SJCRH30 (cell line): ENCODE data around the gene TIGIT. TPM values are rescaled to one million over a fixed set of nuclear protein-coding genes. Genes with fewer than 3 reads are reported as not detected.

Source experiments
- DNase-seq, 2 experiments: peaks; one replicate each; pipeline ENCODE4 v3.0.0-alpha.2; 2015 to 2020
- H3K27ac ChIP-seq: fragments of 250-450 bp; sonication (Bioruptor Pico); 2 replicates; pipeline ENCODE4 v1.5.1; 2020; ENCODE audit warnings: mild to moderate bottlenecking, moderate library complexity
- H3K27me3 ChIP-seq: fragments of 250-450 bp; sonication (Bioruptor Pico); 2 replicates; pipeline ENCODE4 v1.5.1; 2020; ENCODE audit warnings: mild to moderate bottlenecking, moderate library complexity
- H3K36me3 ChIP-seq: fragments of 250-450 bp; sonication (Bioruptor Pico); 2 replicates; pipeline ENCODE4 v1.5.1; 2020; ENCODE audit warnings: mild to moderate bottlenecking, moderate library complexity
- H3K4me1 ChIP-seq: fragments of 250-450 bp; sonication (Bioruptor Pico); 2 replicates; pipeline ENCODE4 v1.5.1; 2020; ENCODE audit warnings: mild to moderate bottlenecking, moderate library complexity
- H3K4me3 ChIP-seq: fragments of 250-450 bp; sonication (Bioruptor Pico); 2 replicates; pipeline ENCODE4 v1.5.1; 2020; ENCODE audit warnings: mild to moderate bottlenecking, moderate library complexity
- H3K9me3 ChIP-seq: fragments of 250-450 bp; sonication (Bioruptor Pico); replicated peaks from 2 replicates; pipeline ENCODE4 v1.5.1; 2020; ENCODE audit warnings: mild to moderate bottlenecking, moderate library complexity
- total RNA-seq: library from RNA; depleted of rRNA; stranded (reverse); fragments of >200 nt; shearing (Covaris generic); gene quantifications from 2 replicates; pipeline ENCODE4 v1.2.3, GENCODE V29; 2014; rRNA removed

Gene TIGIT
- total RNA-seq, 1 experiment from 2014 or later = 0.08 TPM

DNA sequence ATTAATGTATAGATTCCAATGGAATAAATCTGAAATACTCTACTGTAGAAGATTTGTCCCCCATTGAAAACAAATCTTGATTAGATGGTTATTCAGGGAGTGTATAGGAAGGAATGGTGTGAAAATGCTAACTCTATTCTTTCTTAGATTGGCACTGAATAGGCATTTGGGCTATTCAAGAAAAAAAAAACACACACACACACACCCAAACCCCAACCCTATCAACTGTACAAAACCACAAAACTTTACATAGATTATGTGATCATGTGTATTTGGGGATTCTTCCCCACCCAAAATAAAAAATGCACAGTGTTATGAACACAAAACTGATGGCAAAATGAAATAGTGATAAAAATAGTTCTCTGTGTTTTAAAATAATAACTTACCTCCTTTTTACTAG, 61.8 kb downstream of the TIGIT start:
- Histone ChIP-seq H3K4me1 (no peaks in the 10 kb centered on the region), H3K36me3 (no peaks in the 10 kb centered on the region)

DNA sequence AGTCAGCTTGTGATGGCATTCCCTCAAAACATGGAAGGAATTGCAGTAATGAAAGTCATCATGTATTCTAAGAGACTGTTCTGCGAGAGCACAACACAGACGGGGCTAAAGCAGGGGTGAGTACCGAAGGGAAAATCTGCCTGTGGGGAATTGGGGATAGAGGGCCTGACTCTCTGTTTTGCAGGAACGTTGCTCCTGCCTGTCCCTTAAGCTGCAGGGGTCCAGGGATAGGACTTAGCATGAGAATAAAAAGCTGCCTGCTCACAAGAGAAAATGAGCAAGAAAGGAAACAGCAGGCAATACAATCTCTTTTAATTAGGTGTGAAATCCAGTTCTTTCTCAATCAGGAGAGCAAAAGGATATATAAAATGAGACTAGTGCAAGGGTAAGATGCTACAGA, 62.2 kb downstream of the TIGIT start:
- no peaks in the 10 kb centered on the region; the same call in 1 of the 2 replicates for H3K9me3 ChIP-seq
- DNase-seq = no peak

More for the DNA sequence above, 61.8 kb downstream of the TIGIT start:
- no peak overlapping the region for H3K27ac ChIP-seq
- H3K9me3 ChIP-seq = no peaks in the 10 kb centered on the region; the same call in 1 of the 2 replicates
- no peak for DNase-seq
- H3K4me3 ChIP-seq = no peak overlapping the region
- H3K27me3 ChIP-seq = no peaks in the 10 kb centered on the region

DNA sequence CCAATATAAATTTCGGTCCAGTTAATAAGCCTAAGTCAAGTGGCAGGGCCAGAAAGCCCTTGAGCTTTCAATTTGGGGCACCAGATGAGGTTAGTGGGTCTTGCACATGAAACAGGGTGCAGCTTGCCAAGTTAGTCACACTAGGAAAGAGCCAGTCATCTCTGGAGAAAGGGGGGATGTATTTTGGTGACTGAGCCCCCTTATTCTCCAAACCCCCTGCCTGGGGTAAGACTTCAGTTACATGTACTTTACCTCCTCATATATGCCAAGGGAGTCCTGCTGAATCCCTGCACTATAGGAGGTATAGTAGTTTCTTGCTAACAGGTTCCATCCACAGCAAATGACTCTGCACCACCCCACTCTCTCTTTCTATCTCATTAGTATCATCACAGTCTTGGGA, 62.7 kb downstream of the TIGIT start:
- H3K4me1 ChIP-seq = no peaks in the 10 kb centered on the region
- no peaks in the 10 kb centered on the region; the same call in 1 of the 2 replicates for H3K9me3 ChIP-seq
- H3K27ac ChIP-seq = no peak overlapping the region

More for the DNA sequence above, 62.2 kb downstream of the TIGIT start:
- no peaks in the 10 kb centered on the region for H3K36me3 ChIP-seq
- H3K27ac ChIP-seq = no peak overlapping the region
- no peaks in the 10 kb centered on the region for H3K27me3 ChIP-seq
- no peaks in the 10 kb centered on the region for H3K4me1 ChIP-seq
- H3K4me3 ChIP-seq = no peak overlapping the region

More for the DNA sequence above, 62.7 kb downstream of the TIGIT start:
- Histone ChIP-seq H3K27me3 (no peaks in the 10 kb centered on the region), H3K4me3 (no peak overlapping the region), H3K36me3 (no peaks in the 10 kb centered on the region)
- DNase-seq = no peak

Other genes starting within 250 kb of the TIGIT start
- 0.20 TPM in 1 of 2 replicates, not detected in the other for gene CCDC191, start 237.5 kb upstream of the TIGIT start, total RNA-seq
- gene QTRT2, start 237.3 kb upstream of the TIGIT start, total RNA-seq = 33.6 and 41.0 TPM in 2 replicates
- gene DRD3, start 115.0 kb upstream of the TIGIT start, total RNA-seq = not detected in 2 replicates
- 0.04 TPM in 1 of 2 replicates, not detected in the other for gene ZNF80, start 56.5 kb upstream of the TIGIT start, total RNA-seq